ENCODE results near the gene IFITM2.

DNA sequence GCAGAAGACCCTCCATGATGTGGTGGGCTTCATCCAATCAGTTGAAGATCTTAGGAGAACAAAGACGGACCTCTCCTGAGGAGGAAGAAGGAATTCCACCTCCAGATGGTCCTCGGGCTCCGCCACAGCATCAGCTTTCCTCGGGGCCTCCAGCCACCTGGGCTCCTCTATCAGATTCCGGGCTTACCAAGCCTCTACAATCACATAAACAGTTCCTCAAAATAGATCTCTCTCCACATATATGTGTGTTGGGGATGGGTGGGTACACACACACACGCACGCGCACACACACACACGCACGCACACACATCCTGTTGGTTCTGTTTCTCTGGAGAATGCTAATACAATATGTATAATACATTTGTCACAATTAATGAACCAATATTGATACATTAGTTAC is 48.2 kb upstream of the IFITM2 start:
- TF ChIP-seq, protein P1, sequence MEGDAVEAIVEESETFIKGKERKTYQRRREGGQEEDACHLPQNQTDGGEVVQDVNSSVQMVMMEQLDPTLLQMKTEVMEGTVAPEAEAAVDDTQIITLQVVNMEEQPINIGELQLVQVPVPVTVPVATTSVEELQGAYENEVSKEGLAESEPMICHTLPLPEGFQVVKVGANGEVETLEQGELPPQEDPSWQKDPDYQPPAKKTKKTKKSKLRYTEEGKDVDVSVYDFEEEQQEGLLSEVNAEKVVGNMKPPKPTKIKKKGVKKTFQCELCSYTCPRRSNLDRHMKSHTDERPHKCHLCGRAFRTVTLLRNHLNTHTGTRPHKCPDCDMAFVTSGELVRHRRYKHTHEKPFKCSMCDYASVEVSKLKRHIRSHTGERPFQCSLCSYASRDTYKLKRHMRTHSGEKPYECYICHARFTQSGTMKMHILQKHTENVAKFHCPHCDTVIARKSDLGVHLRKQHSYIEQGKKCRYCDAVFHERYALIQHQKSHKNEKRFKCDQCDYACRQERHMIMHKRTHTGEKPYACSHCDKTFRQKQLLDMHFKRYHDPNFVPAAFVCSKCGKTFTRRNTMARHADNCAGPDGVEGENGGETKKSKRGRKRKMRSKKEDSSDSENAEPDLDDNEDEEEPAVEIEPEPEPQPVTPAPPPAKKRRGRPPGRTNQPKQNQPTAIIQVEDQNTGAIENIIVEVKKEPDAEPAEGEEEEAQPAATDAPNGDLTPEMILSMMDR (conservative IDR thresholded peaks at IDR 0.05; ENCODE audit: low read length) = no peak
- no peak for TF ChIP-seq EZH2phosphoT487 (IDR thresholded peaks at IDR 0.05; ENCODE audit: borderline replicate concordance)
